Superior temporal gyrus (tissue), 1 donor: ENCODE measurements around the gene PGAM2.

Experiments
- DNase-seq: peaks from one replicate; pipeline ENCODE4 v3.0.0-alpha.2; 2016; ENCODE audit errors: extremely low spot score

PGAM2 gene

DNA sequence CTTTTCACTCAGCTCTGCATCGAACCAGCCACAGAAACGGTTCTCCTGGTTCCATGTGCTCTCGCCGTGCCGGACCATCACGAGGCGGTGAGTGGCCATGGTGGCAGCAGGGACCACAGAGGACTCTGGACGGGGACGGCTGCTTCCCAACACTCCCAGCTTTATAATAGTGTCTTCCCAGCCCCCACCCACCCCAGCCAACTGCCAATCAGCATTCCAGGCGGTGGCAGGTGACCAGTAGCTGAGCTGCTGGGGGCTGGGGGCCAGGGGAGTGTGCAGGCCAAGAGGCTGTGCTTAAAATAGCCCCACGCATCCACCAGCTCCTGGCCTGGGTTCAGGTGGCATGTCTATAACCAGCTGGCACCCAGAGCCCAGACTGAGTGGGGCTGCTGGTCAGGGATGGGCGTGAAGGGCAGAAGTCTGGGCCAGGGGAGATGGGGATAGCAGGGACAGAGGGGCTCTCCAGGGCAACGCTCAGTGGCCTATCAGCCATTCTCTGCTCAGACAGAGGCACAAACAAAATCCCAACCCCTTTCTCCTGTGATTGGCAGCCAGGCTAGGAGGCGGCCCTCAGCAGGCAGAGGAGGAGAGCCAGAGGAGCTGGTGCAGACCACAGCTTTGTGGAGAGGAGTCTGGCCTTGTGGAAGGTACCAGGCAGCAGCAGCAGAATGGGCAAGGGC is at the start of gene PGAM2:
Gene PGAM2 (minus strand): TSS at position 137 of the 680 bp plus-strand sequence. CDS start 38 bp downstream, at position 99.
- no peak for DNase-seq

DNA sequence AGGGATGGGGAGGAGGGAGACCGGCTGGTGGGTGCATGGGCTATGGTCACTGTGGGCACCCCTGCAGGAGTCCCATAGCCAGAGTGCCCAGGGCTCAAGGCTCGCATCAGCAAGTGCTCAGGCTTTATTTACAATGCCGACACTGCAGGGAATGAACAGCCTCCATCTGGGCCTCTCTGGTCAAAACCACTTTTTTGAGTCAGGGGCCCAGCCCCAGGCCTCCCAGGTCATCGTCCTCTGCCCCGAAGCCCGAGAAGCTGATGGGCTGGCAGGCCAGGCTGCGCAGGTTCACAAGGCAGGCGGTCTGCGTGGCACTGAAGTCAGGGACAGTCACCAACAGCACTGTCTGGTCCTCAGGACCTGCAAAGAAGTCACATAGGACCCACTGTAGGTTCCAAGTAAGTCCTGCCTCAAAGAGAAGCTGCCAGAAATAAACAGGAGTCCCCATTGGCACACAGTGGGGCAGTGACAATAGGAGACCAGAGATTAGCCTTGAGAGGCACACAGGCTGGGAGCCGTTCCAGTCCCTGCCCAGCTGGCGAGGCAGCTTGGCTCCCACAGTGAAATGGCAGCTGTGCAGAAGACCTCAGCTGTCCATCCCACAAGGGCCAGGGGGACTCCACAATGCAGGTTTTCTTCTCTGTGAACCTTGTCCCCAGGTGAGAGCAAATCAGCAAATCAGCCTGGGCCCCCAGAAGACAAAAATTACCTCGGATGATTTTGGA is 49.4 kb upstream of the PGAM2 start:
- peak; percentile 91 for DNase-seq

GRCh38 chr7:44113764-44114354 is 48.5 kb upstream of the PGAM2 start:
- no peak for DNase-seq

GRCh38 chr7:44112997-44113763 is 47.8 kb upstream of the PGAM2 start:
- DNase-seq, result no peak

DNA sequence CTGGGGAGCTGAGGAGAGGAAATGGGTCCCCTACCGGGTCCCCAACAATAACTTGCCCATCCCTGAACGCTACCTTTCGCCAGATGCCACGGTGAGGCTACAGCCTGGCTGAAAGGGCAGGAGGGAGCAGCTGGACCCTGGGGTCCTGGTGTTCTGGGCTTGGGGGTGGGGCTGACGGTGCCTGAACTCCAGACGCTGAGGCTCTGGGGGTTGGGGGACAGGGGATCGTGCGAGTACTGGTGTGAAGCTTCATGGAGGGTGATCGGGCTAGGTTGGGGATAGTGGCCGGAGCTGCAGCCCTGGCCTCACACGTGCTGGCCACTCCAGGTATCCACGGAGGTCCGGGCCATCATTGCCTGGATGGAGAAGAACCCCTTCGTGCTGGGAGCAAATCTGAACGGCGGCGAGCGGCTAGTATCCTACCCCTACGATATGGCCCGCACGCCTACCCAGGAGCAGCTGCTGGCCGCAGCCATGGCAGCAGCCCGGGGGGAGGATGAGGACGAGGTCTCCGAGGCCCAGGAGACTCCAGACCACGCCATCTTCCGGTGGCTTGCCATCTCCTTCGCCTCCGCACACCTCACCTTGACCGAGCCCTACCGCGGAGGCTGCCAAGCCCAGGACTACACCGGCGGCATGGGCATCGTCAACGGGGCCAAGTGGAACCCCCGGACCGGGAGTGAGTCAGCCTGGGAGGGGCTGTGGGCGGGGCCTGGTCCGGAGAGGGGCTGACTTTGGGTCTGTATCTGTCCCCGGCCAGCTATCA is 47.0 kb upstream of the PGAM2 start:
- DNase-seq, result no peak

DNA sequence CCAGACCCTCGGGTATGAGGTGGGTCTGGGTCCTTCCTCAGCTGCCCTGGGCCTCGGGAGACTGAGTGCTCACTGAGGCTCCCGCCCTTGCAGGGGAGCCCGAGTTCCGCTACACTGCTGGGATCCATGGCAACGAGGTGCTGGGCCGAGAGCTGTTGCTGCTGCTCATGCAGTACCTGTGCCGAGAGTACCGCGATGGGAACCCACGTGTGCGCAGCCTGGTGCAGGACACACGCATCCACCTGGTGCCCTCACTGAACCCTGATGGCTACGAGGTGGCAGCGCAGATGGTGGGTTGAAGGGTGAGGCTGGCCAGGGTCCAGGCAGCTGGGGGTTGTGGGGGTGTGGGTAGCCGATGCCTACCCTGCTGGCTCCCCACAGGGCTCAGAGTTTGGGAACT is 46.4 kb upstream of the PGAM2 start:
- no peak for DNase-seq

GRCh38 chr7:44110719-44111635 is 45.6 kb upstream of the PGAM2 start:
- no peak for DNase-seq

GRCh38 chr7:44109991-44110390 is 44.6 kb upstream of the PGAM2 start:
- DNase-seq, result no peak

GRCh38 chr7:44108768-44109750 is 43.7 kb upstream of the PGAM2 start:
- no peak for DNase-seq

- no peak for DNase-seq
These were observed 42.8 kb upstream of the PGAM2 start for GRCh38 chr7:44107961-44108767.

DNA sequence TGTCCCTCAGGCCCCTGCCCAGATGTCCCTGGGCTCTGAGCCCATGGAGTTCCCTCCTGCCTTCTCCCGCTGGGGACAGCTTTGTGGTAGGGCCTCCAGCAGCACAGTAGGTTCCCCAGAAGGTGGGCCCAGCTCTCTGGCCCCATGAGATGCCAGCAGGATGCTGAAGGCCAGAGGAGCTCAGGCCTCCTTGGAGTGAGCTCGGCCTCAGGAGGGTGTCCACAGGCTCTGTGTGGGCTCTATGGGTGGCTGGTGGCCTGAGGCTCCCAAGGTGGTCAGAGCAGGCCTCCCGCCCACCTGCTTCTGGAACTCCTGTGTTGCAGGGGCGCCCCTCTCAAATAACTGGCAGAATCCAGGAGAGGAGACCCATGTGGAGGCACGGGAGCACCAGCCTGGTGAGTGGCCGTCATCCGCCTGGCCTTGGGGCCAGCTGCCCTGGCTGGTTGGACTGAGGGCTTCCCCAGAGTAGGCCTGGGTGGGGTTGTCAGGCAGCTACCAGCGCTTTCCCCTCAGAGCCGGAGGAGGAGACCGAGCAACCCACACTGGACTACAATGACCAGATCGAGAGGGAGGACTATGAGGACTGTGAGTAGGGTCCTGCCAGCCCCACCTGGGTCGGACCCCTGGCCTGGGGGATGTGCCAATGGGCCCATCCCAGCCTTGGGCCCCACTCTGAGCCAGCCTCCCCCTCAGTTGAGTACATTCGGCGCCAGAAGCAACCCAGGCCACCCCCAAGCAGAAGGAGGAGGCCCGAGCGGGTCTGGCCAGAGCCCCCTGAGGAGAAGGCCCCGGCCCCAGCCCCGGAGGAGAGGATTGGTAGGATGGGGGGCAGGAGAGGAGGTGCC is 42.0 kb upstream of the PGAM2 start:
- DNase-seq, result no peak

DNA sequence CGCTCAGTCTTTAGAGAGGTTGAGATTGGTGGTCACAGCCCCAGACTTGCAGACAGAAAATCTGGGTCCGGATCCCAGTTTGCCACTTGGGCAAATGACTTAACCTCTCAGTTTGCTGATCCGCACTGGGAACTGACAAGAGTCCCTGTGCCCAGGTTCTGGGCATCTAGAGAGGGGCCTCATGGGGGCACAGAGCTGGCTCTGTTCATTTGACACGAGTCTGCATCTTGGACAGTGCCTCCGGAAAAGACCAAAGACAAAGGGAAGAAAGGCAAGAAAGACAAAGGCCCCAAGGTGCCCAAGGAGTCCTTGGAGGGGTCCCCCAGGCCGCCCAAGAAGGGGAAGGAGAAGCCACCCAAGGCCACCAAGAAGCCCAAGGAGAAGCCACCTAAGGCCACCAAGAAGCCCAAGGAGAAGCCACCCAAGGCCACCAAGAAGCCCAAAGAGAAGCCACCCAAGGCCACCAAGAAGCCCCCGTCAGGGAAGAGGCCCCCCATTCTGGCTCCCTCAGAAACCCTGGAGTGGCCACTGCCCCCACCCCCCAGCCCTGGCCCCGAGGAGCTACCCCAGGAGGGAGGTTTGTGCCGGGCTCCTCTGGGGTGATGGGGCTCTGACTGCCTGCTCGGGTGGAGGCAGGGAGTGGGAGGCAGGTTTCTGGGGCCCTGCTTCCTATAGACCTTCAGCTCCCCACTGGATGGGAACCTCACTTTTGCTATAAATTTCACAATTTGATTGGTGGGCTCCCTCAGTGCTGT is 41.1 kb upstream of the PGAM2 start:
- no peak for DNase-seq

- no peak for DNase-seq
These were observed 40.5 kb upstream of the PGAM2 start for GRCh38 chr7:44105832-44106231.

GRCh38 chr7:44104860-44105771 is 39.7 kb upstream of the PGAM2 start:
- no peak for DNase-seq
